ENCODE results near the gene DGKE. TPM values are rescaled to one million over a fixed set of nuclear protein-coding genes. Genes with fewer than 3 reads are reported as not detected.

The DGKE gene
- total and polyA plus RNA-seq, 2 of the 13 experiments (the other 11 are each of a cell fraction or from before 2014, with no cell fraction given) = 3.2 to 5.3 TPM

DNA sequence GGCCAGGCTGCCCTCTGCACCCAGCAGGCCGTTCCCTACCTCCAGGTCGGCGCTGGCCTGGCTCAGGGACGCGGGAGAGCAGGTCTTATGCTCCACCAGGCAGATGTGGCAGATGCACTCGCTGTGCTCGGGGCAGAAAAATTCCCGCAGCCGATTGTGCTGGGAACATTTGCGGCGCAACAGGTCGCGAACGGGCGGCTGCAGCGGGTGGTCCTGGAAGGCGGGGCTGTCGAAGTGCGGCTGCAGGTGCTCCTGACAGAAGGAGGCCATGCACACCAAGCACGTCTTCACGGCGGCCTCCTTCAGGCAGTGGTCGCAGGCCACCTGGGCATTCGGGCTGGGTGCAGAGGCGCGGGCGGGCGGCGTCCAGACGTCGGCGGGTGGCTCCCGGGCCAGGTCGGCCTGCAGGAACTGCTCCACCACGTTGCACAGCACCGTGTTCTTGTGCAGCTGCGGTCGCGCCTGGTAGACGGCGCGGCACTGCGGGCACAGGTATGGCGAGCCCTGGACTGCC, 79.5 kb downstream of the DGKE start (continued):
- TF ChIP-seq ZNF605 (CRISPR knock-in tag; IDR thresholded peaks at IDR 0.05) = peak; percentile 78
- TF ChIP-seq ZNF124 (CRISPR knock-in tag; IDR thresholded peaks at IDR 0.05) = no peak
- peak; percentile 29 for TF ChIP-seq ZNF768 (CRISPR knock-in tag; IDR thresholded peaks at IDR 0.05)
- 0 out of 2 replicates have a peak, but pooled peaks have one; percentile 28 for TF ChIP-seq AHDC1 (CRISPR knock-in tag; IDR thresholded peaks at IDR 0.05; ENCODE audit: borderline replicate concordance)
- TF ChIP-seq, protein P1, sequence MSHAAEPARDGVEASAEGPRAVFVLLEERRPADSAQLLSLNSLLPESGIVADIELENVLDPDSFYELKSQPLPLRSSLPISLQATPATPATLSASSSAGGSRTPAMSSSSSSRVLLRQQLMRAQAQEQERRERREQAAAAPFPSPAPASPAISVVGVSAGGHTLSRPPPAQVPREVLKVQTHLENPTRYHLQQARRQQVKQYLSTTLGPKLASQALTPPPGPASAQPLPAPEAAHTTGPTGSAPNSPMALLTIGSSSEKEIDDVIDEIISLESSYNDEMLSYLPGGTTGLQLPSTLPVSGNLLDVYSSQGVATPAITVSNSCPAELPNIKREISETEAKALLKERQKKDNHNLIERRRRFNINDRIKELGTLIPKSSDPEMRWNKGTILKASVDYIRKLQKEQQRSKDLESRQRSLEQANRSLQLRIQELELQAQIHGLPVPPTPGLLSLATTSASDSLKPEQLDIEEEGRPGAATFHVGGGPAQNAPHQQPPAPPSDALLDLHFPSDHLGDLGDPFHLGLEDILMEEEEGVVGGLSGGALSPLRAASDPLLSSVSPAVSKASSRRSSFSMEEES (CRISPR knock-in tag; IDR thresholded peaks at IDR 0.05) = no peak
- TF ChIP-seq CEBPG (CRISPR knock-in tag; IDR thresholded peaks at IDR 0.05) = no peak
- TF ChIP-seq KDM6A (CRISPR knock-in tag; IDR thresholded peaks at IDR 0.05; ENCODE audit: low read depth) = no peak
- TF ChIP-seq TEAD3 (CRISPR knock-in tag; optimal IDR thresholded peaks at IDR 0.05; ENCODE audit: borderline replicate concordance) = no peak
- TF ChIP-seq RARG (CRISPR knock-in tag; IDR thresholded peaks at IDR 0.05; ENCODE audit: low read depth) = no peak
- peak; percentile 9; the same call in 1 of the 2 replicates for TF ChIP-seq CENPT (CRISPR knock-in tag; IDR thresholded peaks at IDR 0.05; ENCODE audit: low read depth)
- 0 out of 2 replicates have a peak, but pooled peaks have one; percentile 40 for TF ChIP-seq ZFP90 (CRISPR knock-in tag; IDR thresholded peaks at IDR 0.05; ENCODE audit: borderline replicate concordance)
- TF ChIP-seq EED (CRISPR knock-in tag; IDR thresholded peaks at IDR 0.05) = peak; percentile 98; the same call in 1 of the 2 replicates
- TF ChIP-seq ZNF615 (CRISPR knock-in tag; IDR thresholded peaks at IDR 0.05; ENCODE audit: borderline replicate concordance) = peak; percentile 37; the same call in 1 of the 2 replicates
- TF ChIP-seq ZSCAN9 (CRISPR knock-in tag; IDR thresholded peaks at IDR 0.05; ENCODE audit: borderline replicate concordance) = no peak
- peak; percentile 54 for TF ChIP-seq ZNF138 (CRISPR knock-in tag; IDR thresholded peaks at IDR 0.05; ENCODE audit: low read depth)
- TF ChIP-seq, protein P2, sequence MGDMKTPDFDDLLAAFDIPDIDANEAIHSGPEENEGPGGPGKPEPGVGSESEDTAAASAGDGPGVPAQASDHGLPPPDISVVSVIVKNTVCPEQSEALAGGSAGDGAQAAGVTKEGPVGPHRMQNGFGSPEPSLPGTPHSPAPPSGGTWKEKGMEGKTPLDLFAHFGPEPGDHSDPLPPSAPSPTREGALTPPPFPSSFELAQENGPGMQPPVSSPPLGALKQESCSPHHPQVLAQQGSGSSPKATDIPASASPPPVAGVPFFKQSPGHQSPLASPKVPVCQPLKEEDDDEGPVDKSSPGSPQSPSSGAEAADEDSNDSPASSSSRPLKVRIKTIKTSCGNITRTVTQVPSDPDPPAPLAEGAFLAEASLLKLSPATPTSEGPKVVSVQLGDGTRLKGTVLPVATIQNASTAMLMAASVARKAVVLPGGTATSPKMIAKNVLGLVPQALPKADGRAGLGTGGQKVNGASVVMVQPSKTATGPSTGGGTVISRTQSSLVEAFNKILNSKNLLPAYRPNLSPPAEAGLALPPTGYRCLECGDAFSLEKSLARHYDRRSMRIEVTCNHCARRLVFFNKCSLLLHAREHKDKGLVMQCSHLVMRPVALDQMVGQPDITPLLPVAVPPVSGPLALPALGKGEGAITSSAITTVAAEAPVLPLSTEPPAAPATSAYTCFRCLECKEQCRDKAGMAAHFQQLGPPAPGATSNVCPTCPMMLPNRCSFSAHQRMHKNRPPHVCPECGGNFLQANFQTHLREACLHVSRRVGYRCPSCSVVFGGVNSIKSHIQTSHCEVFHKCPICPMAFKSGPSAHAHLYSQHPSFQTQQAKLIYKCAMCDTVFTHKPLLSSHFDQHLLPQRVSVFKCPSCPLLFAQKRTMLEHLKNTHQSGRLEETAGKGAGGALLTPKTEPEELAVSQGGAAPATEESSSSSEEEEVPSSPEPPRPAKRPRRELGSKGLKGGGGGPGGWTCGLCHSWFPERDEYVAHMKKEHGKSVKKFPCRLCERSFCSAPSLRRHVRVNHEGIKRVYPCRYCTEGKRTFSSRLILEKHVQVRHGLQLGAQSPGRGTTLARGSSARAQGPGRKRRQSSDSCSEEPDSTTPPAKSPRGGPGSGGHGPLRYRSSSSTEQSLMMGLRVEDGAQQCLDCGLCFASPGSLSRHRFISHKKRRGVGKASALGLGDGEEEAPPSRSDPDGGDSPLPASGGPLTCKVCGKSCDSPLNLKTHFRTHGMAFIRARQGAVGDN (CRISPR knock-in tag; IDR thresholded peaks at IDR 0.05) = peak; percentile 97
- TF ChIP-seq HMG20A (CRISPR knock-in tag; IDR thresholded peaks at IDR 0.05; ENCODE audit: borderline replicate concordance) = no peak
- TF ChIP-seq SATB2 (CRISPR knock-in tag; IDR thresholded peaks at IDR 0.05) = 0 out of 2 replicates have a peak, but pooled peaks have one; percentile 21

All from HepG2 (cell line).